K562 treated with DMSO at 1 percent for 24 hours (cell line): Measurements from ENCODE around the gene TMEM129. TPM values are rescaled to one million over a fixed set of nuclear protein-coding genes. Genes with fewer than 3 reads are reported as not detected.

Experiments
- total RNA-seq: library from RNA; unstranded; fragments of 300-600 nt; gene quantifications from 2 replicates; pipeline ENCODE4 v1.2.3, GENCODE V29; 2022; ENCODE audit warnings: low read depth; ENCODE audit not compliant: insufficient read depth

TMEM129 gene
- total RNA-seq = 66.8 and 69.2 TPM in 2 replicates

GRCh38 chr4:1721003-1721665, at the start of gene TMEM129, which contains the start of gene TACC3:
Gene TMEM129, minus strand, starts transcription at chr4:1721323. Its CDS starts 486 bp downstream, at chr4:1720837.
Gene TACC3, plus strand, starts transcription at chr4:1721521. Its CDS starts 1,901 bp downstream, at chr4:1723422.

GRCh38 chr4:1712216-1713002, 8.7 kb downstream of the TMEM129 start, which contains the start of gene SLBP:
Gene SLBP, minus strand, starts transcription at chr4:1712319. Its CDS starts 131 bp downstream, at chr4:1712188.

GRCh38 chr4:1683736-1684505, 37.2 kb downstream of the TMEM129 start, which contains the start of gene FAM53A:
Gene FAM53A, minus strand, starts transcription at chr4:1684313. Its CDS starts 15,572 bp downstream, at chr4:1668741.

Other genes with a start within 250 kb of the TMEM129 start
- gene FAM53A, start 37.0 kb downstream of the TMEM129 start, total RNA-seq = 3.3 and 4.7 TPM in 2 replicates
- gene SLBP, start 9.0 kb downstream of the TMEM129 start, total RNA-seq = 107 and 115 TPM in 2 replicates
- 130 and 131 TPM in 2 replicates for gene TACC3, start 198 bp upstream of the TMEM129 start, total RNA-seq
- 20.7 and 21.9 TPM in 2 replicates for gene FGFR3, start 72.0 kb upstream of the TMEM129 start, total RNA-seq
- 23.4 and 28.5 TPM in 2 replicates for gene LETM1, start 134.8 kb upstream of the TMEM129 start, total RNA-seq
- gene NSD2, start 150.1 kb upstream of the TMEM129 start, total RNA-seq = 48.3 and 61.9 TPM in 2 replicates